MM.1S (cell line): Measurements from ENCODE around the gene SCART1.

Source experiments
- DNase-seq: peaks from one replicate; pipeline ENCODE4 v3.0.0-alpha.2; 2015
- H2AFZ ChIP-seq: fragments of 300-600 bp; sonication (generic); 2 replicates; pipeline ENCODE4 v1.6.0; 2016; ENCODE audit warnings: antibody characterized with exemption, low read length
- H3F3A ChIP-seq: fragments of 300-600 bp; sonication (generic); 2 replicates; pipeline ENCODE4 v1.6.1; 2016; ENCODE audit warnings: mild to moderate bottlenecking, antibody characterized with exemption, low read length, moderate library complexity, mixed read lengths; ENCODE audit not compliant: insufficient read depth
- H3K27ac ChIP-seq: fragments of 300-600 bp; sonication (generic); 2 replicates; pipeline ENCODE4 v1.5.1; 2016; ENCODE audit warnings: mild to moderate bottlenecking, low read length
- H3K27me3 ChIP-seq: fragments of 300-600 bp; sonication (generic); replicated peaks from 2 replicates; pipeline ENCODE4 v1.6.0; 2016; ENCODE audit warnings: low read length; ENCODE audit not compliant: insufficient read depth
- H3K36me3 ChIP-seq: fragments of 300-600 bp; sonication (generic); replicated peaks from 2 replicates; pipeline ENCODE4 v1.6.1; 2016; ENCODE audit warnings: mild to moderate bottlenecking, low read length, mixed read lengths; ENCODE audit not compliant: insufficient read depth
- H3K4me1 ChIP-seq: fragments of 300-600 bp; sonication (generic); 2 replicates; pipeline ENCODE4 v1.6.1; 2016; ENCODE audit warnings: low read length, mixed read lengths
- H3K4me2 ChIP-seq: fragments of 300-600 bp; sonication (generic); 2 replicates; pipeline ENCODE4 v1.6.0; 2016; ENCODE audit warnings: low read depth, low read length
- H3K4me3 ChIP-seq: fragments of 300-600 bp; sonication (generic); 2 replicates; pipeline ENCODE4 v1.5.1; 2016; ENCODE audit warnings: low read length, mixed read lengths
- H3K79me2 ChIP-seq: fragments of 300-600 bp; sonication (generic); 2 replicates; pipeline ENCODE4 v1.6.1; 2016; ENCODE audit warnings: mixed run types, low read length, mixed read lengths
- H3K9ac ChIP-seq: fragments of 300-600 bp; sonication (generic); 2 replicates; pipeline ENCODE4 v1.6.1; 2016; ENCODE audit warnings: low read length, mixed read lengths
- H3K9me2 ChIP-seq: fragments of 300-600 bp; sonication (generic); replicated peaks from 2 replicates; pipeline ENCODE4 v1.6.1; 2016; ENCODE audit warnings: mild to moderate bottlenecking, low read length, mixed read lengths; ENCODE audit not compliant: insufficient read depth
- H3K9me3 ChIP-seq: fragments of 300-600 bp; sonication (generic); replicated peaks from 2 replicates; pipeline ENCODE4 v1.6.1; 2016; ENCODE audit warnings: mild to moderate bottlenecking, low read length, mixed read lengths; ENCODE audit not compliant: insufficient read depth
- H4K20me1 ChIP-seq: fragments of 300-600 bp; sonication (generic); 2 replicates; pipeline ENCODE4 v1.6.1; 2016; ENCODE audit warnings: mild to moderate bottlenecking, low read length, moderate library complexity, mixed read lengths; ENCODE audit not compliant: insufficient read depth
- CTCF ChIP-seq: fragments of 300-600 bp; sonication (generic); IDR thresholded peaks from 2 replicates; pipeline ENCODE4 v1.5.1; 2016; ENCODE audit warnings: antibody characterized with exemption, low read length, mixed read lengths
- EZH2 ChIP-seq: fragments of 300-600 bp; sonication (generic); optimal IDR thresholded peaks from 2 replicates; pipeline ENCODE3; 2017; ENCODE audit warnings: low read depth, mild to moderate bottlenecking, antibody characterized with exemption, low read length, mixed read lengths
- EZH2phosphoT487 ChIP-seq: fragments of 300-600 bp; sonication (generic); IDR thresholded peaks from 2 replicates; pipeline ENCODE4 v1.6.1; 2018; ENCODE audit warnings: antibody characterized with exemption, low read length

The SCART1 gene

GRCh38 chr10:133484818-133485217 lies 31.1 kb downstream of the SCART1 start:
- Histone ChIP-seq H3K79me2 (no peaks in the 10 kb centered on the region), H3K9me2 (no peaks in the 10 kb centered on the region), H3K4me2 (no peak overlapping the region), H3K9me3 (peaks cover 2% of the 10 kb centered on the region; the same call in 1 of the 2 replicates), H3F3A (no peaks in the 10 kb centered on the region), H3K4me1 (peaks cover 7% of the 10 kb centered on the region), H3K27ac (no peak overlapping the region), H2AFZ (no peak overlapping the region), H3K27me3 (peaks cover 26% of the 10 kb centered on the region), H4K20me1 (no peaks in the 10 kb centered on the region), H3K4me3 (no peak overlapping the region), H3K9ac (no peak overlapping the region), H3K36me3 (no peaks in the 10 kb centered on the region)
- TF ChIP-seq EZH2phosphoT487 = no peak
- no peak for TF ChIP-seq CTCF
- TF ChIP-seq EZH2 = no peak
- no peak for DNase-seq

- TF ChIP-seq EZH2phosphoT487 (no peak), CTCF (no peak), EZH2 (no peak)
- Histone ChIP-seq H3K36me3 (no peaks in the 10 kb centered on the region), H3K27me3 (peaks cover 29% of the 10 kb centered on the region), H3K4me3 (no peak overlapping the region), H3K9ac (no peak overlapping the region), H3K79me2 (no peaks in the 10 kb centered on the region), H3K9me2 (no peaks in the 10 kb centered on the region), H4K20me1 (no peaks in the 10 kb centered on the region), H3K9me3 (peaks cover 2% of the 10 kb centered on the region; the same call in 1 of the 2 replicates), H3K4me1 (peaks cover 10% of the 10 kb centered on the region), H3F3A (no peaks in the 10 kb centered on the region), H2AFZ (no peak overlapping the region), H3K27ac (no peak overlapping the region), H3K4me2 (no peak overlapping the region)
- DNase-seq = no peak
These were observed 33.3 kb downstream of the SCART1 start for GRCh38 chr10:133487085-133487484.

GRCh38 chr10:133488354-133488753 lies 34.6 kb downstream of the SCART1 start:
- Histone ChIP-seq H4K20me1 (no peaks in the 10 kb centered on the region), H3K4me2 (no peak overlapping the region), H3K4me1 (peaks cover 10% of the 10 kb centered on the region), H3K9ac (no peak overlapping the region), H3K4me3 (no peak overlapping the region), H3K79me2 (no peaks in the 10 kb centered on the region), H3K27me3 (peaks cover 26% of the 10 kb centered on the region), H2AFZ (no peak overlapping the region), H3K27ac (no peak overlapping the region), H3K9me2 (no peaks in the 10 kb centered on the region), H3K9me3 (peaks cover 2% of the 10 kb centered on the region; the same call in 1 of the 2 replicates), H3F3A (no peaks in the 10 kb centered on the region), H3K36me3 (no peaks in the 10 kb centered on the region)
- TF ChIP-seq EZH2phosphoT487 (no peak), CTCF (no peak), EZH2 (no peak)
- no peak for DNase-seq
